GM04504 (cell line): ENCODE measurements around the gene RELL1.

ENCODE experiments used
- DNase-seq: peaks from one replicate; pipeline ENCODE4 v3.0.0-alpha.2; 2012; ENCODE audit warnings: low read depth

Gene RELL1, protein sequence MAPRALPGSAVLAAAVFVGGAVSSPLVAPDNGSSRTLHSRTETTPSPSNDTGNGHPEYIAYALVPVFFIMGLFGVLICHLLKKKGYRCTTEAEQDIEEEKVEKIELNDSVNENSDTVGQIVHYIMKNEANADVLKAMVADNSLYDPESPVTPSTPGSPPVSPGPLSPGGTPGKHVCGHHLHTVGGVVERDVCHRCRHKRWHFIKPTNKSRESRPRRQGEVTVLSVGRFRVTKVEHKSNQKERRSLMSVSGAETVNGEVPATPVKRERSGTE

GRCh38 chr4:37686373-37687193 lies at the start of gene RELL1:
Gene RELL1, minus strand, starts transcription at chr4:37686376. Its CDS starts 89 bp downstream, at chr4:37686287.
- DNase-seq, result peak; percentile 99

- DNase-seq, result no peak
These were observed 49.4 kb upstream of the RELL1 start for GRCh38 chr4:37735578-37735977.

- DNase-seq, result no peak
These were observed 48.8 kb upstream of the RELL1 start for GRCh38 chr4:37734989-37735388.

GRCh38 chr4:37733240-37733867 lies 47.2 kb upstream of the RELL1 start:
- no peak for DNase-seq

DNA sequence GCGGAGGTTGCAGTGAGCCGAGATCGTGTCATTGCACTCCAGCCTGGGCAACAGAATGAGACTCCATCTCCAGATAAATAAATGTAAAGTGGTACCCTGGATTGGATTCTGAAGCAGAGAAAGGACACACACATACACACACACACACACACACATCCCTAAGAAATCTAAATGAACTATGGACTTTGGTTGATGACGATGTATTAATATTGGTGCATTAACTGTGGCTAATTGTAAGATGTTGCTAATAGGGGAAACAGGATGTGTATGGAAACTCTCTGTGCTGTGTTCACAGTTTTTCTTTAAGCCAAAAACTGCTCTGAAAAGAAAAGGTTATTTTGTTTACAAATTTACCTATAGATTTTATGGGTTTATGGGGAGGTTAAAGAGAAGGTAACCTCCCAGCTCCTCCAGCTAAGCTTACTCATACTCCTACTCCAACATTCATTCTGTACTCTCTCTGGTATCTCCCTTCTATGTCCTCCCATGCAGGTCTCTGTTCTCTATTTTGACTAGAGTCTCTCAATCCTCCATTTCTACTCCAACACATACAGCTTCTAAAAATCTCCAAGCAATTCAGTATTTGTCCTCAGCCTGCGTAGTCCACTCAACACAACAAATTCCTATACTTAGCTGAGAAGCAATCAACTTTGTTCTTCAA lies 46.5 kb upstream of the RELL1 start:
- DNase-seq, result no peak

GRCh38 chr4:37729649-37730004 lies 43.5 kb upstream of the RELL1 start:
- no peak for DNase-seq

DNA sequence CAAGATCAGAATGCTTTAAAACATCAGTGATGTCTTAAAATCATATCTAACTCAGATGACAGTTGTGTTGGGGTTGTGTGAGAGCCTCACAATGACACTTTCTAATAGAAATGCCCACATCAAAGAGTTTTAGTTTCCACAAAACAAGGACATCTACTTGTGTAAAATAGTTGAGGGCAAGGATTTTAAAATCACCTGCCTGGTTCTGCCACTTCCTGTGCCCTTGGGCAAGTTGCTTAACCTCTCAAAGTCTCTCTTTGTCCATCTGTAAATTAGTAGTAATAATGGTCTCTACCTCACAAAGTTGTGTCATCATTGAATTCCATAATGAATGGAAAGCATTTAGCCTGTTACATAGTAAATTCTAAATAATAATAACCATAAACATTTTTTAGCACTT lies 41.9 kb upstream of the RELL1 start:
- no peak for DNase-seq

GRCh38 chr4:37727635-37728034 lies 41.5 kb upstream of the RELL1 start:
- no peak for DNase-seq

DNA sequence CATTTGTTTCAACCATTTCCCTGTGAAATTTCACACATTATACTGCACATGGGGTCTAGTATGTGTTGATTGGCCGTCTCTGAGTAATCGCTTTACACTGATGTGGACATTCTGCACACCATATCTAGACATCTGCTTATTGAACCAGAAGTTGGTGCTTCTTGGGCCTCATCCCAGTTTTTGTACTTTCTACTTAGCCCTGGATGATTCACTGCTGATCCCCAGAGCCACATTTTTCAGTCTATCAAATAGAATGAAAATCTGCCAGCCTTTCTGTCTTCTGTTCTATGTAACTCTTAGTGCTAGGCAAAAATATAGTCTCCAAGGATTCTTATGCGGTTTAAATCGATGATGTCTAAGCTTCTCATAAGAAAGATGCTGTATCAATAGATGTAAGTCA lies 40.5 kb upstream of the RELL1 start:
- DNase-seq, result no peak

DNA sequence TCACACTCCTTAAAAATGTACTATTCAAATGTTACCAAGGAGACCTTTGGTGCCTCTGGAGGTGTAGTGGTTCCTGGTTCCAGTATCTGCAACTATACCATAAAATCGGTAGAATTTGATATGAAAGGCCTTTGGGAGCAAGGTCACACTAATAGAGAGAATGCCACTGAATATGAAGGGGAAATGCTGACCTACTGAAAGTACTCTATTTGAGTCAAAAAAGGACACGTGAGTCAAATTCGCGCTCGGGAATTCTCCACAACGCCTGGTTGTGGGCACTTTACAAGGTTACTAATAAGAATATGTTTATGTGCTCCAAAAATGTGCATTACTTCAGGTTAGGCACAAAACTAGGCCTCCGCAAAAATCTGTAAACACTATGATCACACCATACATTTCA lies 39.5 kb upstream of the RELL1 start:
- DNase-seq, result no peak

GRCh38 chr4:37723067-37723466 lies 36.9 kb upstream of the RELL1 start:
- DNase-seq, result no peak

- no peak for DNase-seq
These were observed 35.9 kb upstream of the RELL1 start for GRCh38 chr4:37721995-37722638.

- DNase-seq, result no peak
These were observed 32.8 kb upstream of the RELL1 start for GRCh38 chr4:37719021-37719420.

- DNase-seq, result peak; percentile 43
These were observed 31.4 kb upstream of the RELL1 start for GRCh38 chr4:37717576-37717975.

DNA sequence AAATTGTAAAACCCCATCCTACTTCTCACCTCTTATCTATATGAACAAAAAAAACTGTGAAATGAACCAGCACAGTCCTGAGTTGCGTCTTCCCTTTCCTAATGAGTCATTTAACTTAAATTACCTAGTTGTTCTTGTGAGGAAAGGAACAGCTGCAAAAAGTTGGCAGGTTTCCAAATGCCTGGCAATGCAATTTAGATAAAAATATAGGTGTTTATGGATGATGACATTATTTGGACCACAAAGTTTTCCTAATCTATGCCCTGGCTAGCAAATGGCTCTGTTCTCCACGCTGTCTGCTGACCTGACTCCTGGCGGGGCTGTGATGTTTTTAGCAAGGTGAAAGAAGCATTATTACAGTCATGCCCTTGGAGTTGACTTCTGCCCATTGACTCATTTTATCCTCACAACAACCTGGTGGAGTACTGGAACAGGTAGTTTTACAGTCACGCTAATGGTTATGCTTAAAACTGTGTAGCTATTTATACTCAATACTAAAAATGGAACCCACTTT lies 29.8 kb upstream of the RELL1 start:
- no peak for DNase-seq

DNA sequence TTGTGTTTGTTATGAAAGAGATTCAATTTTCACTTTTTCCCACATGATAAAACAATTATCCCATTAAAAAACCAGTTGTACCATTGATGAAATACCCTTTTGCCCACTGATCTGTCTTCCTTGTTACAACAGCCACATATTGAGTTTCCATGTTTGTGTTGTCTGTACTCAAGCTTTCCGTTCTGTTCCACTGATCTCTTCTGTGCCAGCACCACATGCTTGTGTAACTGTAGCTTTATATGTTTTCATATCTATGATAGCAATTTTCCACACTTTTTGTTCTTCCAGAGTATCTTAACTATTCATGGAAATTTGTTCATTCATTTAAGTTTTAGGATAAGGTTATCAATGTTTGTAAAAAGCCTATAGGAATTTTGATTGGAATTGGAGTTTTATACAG lies 24.3 kb upstream of the RELL1 start:
- DNase-seq, result no peak

GRCh38 chr4:37706032-37706431 lies 19.9 kb upstream of the RELL1 start:
- DNase-seq, result no peak

DNA sequence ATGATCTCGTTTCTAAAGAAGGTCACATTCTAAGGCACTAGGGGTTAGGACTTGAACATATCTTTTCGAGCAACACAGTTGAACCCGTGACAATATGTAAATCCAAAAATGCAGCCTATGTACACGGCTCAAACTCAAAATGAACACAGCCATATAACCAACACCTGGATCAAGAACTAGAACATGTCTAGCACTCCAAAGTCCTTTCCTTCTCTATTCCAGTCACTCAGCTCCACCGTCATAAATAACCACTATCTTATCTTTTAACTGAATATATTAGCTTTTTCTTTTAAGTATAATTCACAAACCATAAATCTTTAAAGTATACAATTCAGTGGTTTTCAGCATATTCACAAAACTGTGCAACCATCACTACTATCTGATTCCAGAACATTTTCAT lies 19.4 kb upstream of the RELL1 start:
- DNase-seq, result no peak

- no peak for DNase-seq
These were observed 13.8 kb upstream of the RELL1 start for GRCh38 chr4:37699868-37700481.

GRCh38 chr4:37697566-37697965 lies 11.4 kb upstream of the RELL1 start:
- DNase-seq, result no peak

GRCh38 chr4:37693450-37694190 lies 7.4 kb upstream of the RELL1 start:
- peak; percentile 50 for DNase-seq
